DOHH2 (cell line): ENCODE data around the gene POGLUT3.

Experiments used
- CTCF ChIP-seq: fragments of 200-600 bp; sonication (generic); IDR thresholded peaks from one replicate; pipeline ENCODE4 v1.5.1; 2014; ENCODE audit warnings: antibody characterized with exemption, mild to moderate bottlenecking, low read depth, low read length; ENCODE audit not compliant: poor library complexity, severe bottlenecking
- EZH2phosphoT487 ChIP-seq: fragments of 200-600 bp; sonication (generic); IDR thresholded peaks from 2 replicates; pipeline ENCODE4 v1.6.1; 2017; ENCODE audit warnings: borderline replicate concordance, mild to moderate bottlenecking, antibody characterized with exemption, low read length, moderate library complexity, mixed read lengths

- TF ChIP-seq EZH2phosphoT487 (no peak), CTCF (no peak)
These were observed 10.7 kb upstream of the POGLUT3 start for GRCh38 chr11:108508653-108509593.
